OCI-M2 (cell line): Measurements from ENCODE around the gene ABTB2.
"Not testable (repeated sequence)": the region's sequence is repeated elsewhere in the genome, so short reads cannot be mapped to it uniquely, and the experiment has no call there.

ENCODE experiments used
- DNase-seq: peaks from one replicate; lab custom pipeline; 2025; ENCODE audit not compliant: unreplicated experiment; lab: John Stamatoyannopoulos, UW

ABTB2 gene

GRCh38 chr11:34266090-34266912 lies 91.5 kb downstream of the ABTB2 start:
- no peak for DNase-seq

- DNase-seq = no peak
These were observed 93.3 kb downstream of the ABTB2 start for GRCh38 chr11:34264303-34265110.

GRCh38 chr11:34263441-34264091 lies 94.2 kb downstream of the ABTB2 start:
- no peak for DNase-seq

GRCh38 chr11:34262531-34263081 lies 95.2 kb downstream of the ABTB2 start:
- DNase-seq = no peak

GRCh38 chr11:34261820-34262219 lies 96.0 kb downstream of the ABTB2 start:
- no peak for DNase-seq

GRCh38 chr11:34261095-34261494 lies 96.7 kb downstream of the ABTB2 start:
- no peak for DNase-seq

- no peak for DNase-seq
These were observed 97.7 kb downstream of the ABTB2 start for GRCh38 chr11:34260072-34260575.

- no peak for DNase-seq
These were observed 98.7 kb downstream of the ABTB2 start for GRCh38 chr11:34259087-34259486.

- no peak for DNase-seq
These were observed 101.2 kb downstream of the ABTB2 start for GRCh38 chr11:34256626-34257025.

GRCh38 chr11:34256150-34256549 lies 101.7 kb downstream of the ABTB2 start:
- no peak for DNase-seq

GRCh38 chr11:34255101-34255500 lies 102.7 kb downstream of the ABTB2 start:
- no peak for DNase-seq

- DNase-seq = no peak
These were observed 103.8 kb downstream of the ABTB2 start for GRCh38 chr11:34254011-34254410.

- DNase-seq = no peak
These were observed 105.2 kb downstream of the ABTB2 start for GRCh38 chr11:34252651-34253050.

GRCh38 chr11:34252015-34252414 lies 105.8 kb downstream of the ABTB2 start:
- DNase-seq = no peak

GRCh38 chr11:34251589-34251980 lies 106.2 kb downstream of the ABTB2 start:
- DNase-seq = no peak

GRCh38 chr11:34250732-34251588 lies 106.8 kb downstream of the ABTB2 start:
- DNase-seq = no peak

- no peak for DNase-seq
These were observed 107.6 kb downstream of the ABTB2 start for GRCh38 chr11:34250211-34250610.

GRCh38 chr11:34249439-34249838 lies 108.4 kb downstream of the ABTB2 start:
- no peak for DNase-seq

- not testable (repeated sequence) for DNase-seq
These were observed 111.3 kb downstream of the ABTB2 start for GRCh38 chr11:34246511-34246910.

GRCh38 chr11:34245041-34245440 lies 112.8 kb downstream of the ABTB2 start:
- no peak for DNase-seq
